OCI-LY1 (cell line): ENCODE measurements around the gene DNAJC15.

ENCODE experiments used
- EZH2 ChIP-seq: fragments of 200-600 bp; sonication (generic), shearing (Covaris generic); IDR thresholded peaks from 2 replicates; pipeline ENCODE4 v1.8.0; 2017; ENCODE audit warnings: borderline replicate concordance, mixed run types, mild to moderate bottlenecking, antibody characterized with exemption, low read length, moderate library complexity, mixed read lengths
- TF ChIP-seq, protein P1 (sequence below): fragments of 200-600 bp; sonication (generic), shearing (Covaris generic); IDR thresholded peaks from 2 replicates; pipeline ENCODE4 v1.5.1; 2017; ENCODE audit warnings: mild to moderate bottlenecking, antibody characterized with exemption, low read length, moderate library complexity, mixed read lengths

- TF ChIP-seq, protein P1, sequence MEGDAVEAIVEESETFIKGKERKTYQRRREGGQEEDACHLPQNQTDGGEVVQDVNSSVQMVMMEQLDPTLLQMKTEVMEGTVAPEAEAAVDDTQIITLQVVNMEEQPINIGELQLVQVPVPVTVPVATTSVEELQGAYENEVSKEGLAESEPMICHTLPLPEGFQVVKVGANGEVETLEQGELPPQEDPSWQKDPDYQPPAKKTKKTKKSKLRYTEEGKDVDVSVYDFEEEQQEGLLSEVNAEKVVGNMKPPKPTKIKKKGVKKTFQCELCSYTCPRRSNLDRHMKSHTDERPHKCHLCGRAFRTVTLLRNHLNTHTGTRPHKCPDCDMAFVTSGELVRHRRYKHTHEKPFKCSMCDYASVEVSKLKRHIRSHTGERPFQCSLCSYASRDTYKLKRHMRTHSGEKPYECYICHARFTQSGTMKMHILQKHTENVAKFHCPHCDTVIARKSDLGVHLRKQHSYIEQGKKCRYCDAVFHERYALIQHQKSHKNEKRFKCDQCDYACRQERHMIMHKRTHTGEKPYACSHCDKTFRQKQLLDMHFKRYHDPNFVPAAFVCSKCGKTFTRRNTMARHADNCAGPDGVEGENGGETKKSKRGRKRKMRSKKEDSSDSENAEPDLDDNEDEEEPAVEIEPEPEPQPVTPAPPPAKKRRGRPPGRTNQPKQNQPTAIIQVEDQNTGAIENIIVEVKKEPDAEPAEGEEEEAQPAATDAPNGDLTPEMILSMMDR = no peak
- no peak for TF ChIP-seq EZH2
These were observed 56.8 kb downstream of the DNAJC15 start for GRCh38 chr13:43080199-43080598.
